ENCODE measurements around the gene USP5.

The USP5 gene

GRCh38 chr12:6851921-6852650, at the start of gene USP5:
USP5 (plus strand) TSS chr12:6852150; CDS start chr12:6852180, 30 bp downstream.
- peak; percentile 97 for DNase-seq

GRCh38 chr12:6807170-6807569, 44.8 kb upstream of the USP5 start:
- DNase-seq = no peak

DNA sequence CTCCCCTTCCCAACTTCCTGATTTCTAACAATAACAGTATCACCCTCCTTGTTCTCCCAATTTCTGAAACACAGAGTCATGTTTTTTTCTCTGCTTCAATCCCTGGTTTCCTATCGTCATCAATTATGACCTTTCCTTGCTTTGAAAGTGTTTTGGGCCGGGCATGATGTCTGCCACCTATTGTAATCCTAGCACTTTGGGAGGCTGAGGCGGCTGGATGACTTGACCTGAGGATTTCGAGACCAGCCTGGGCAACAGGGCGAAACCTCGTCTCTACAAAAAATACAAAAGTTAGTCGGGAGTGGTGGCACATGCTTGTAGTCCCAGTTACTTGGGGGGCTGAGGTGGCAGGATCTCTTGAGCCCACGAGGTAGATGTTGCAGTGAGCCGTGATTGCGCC, 42.9 kb upstream of the USP5 start:
- DNase-seq = no peak

GRCh38 chr12:6810758-6811157, 41.2 kb upstream of the USP5 start:
- DNase-seq = no peak

DNA sequence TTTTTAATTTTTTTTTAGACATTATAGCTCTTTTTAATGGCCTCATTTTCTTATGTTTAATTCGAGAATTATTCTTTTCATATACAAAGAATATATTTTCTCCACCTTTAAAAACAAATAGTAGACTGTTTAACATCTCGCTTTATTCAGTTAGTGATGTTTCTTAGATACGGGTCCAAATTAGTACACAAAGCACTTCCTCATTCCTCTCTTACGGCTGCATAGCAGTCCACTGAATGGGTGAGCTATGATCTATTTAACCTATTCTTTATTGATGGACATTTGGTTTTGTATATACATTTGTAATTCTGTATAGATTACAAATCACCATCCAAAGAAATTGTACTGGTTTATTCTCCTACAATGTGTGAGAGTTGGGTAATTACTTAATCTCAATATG, 38.6 kb upstream of the USP5 start:
- DNase-seq = no peak

DNA sequence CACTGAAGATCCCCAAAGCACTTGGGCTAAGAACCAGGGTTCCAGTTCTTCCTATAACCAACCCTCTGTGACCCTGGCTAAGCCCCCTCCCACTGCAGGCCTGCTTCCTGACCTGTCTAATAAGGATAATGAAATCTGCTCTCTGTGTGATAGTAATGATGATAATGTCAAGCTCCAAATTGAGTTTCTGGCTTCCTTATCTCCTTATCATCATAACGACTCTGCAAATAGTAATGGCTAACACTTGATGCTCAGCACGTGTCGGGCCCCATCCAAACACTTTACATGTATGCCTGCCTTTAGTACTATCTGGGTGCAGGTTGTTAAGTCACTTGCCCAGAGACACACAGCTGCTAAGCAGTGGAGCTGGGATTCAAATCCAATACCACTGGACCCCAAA, 35.4 kb upstream of the USP5 start:
- DNase-seq = no peak

DNA sequence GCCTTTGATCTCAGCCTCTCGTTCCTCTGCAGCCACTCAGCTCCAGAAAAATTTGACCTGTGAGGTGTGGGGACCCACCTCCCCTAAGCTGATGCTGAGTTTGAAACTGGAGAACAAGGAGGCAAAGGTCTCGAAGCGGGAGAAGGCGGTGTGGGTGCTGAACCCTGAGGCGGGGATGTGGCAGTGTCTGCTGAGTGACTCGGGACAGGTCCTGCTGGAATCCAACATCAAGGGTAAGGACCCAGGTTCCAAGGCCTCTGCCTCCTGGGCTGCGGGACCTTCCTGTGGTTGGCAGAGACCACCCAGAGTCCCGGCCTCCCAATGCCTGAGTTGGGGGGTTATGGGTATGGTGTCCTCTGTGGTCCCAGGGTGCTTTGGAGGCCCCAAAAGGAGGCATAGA, 34.9 kb upstream of the USP5 start:
- no peak for DNase-seq

GRCh38 chr12:6817662-6818157, 34.2 kb upstream of the USP5 start:
- DNase-seq = no peak

DNA sequence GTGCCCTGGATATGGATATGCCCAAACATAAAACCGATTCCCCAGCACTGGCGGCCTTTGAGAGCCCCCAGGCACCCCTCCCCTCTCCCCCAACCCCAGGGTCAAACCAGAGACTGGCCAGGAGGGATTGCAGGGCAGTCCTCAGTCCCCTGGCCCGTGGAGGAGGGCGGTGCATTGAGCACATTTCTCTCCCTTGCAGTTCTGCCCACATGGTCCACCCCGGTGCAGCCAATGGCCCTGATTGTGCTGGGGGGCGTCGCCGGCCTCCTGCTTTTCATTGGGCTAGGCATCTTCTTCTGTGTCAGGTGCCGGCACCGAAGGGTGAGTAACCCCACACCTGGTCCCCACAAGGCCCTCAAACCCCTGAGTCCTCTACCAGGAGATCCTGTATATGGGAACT, 33.7 kb upstream of the USP5 start:
- DNase-seq = no peak

GRCh38 chr12:6818645-6819044, 33.3 kb upstream of the USP5 start:
- no peak for DNase-seq

GRCh38 chr12:6819106-6820030, 32.6 kb upstream of the USP5 start:
- no peak for DNase-seq

- DNase-seq = no peak
These were observed 31.8 kb upstream of the USP5 start for GRCh38 chr12:6820166-6820565.

- DNase-seq = no peak
These were observed 30.1 kb upstream of the USP5 start, which contains the start of gene GPR162 for GRCh38 chr12:6821591-6822425. GPR162 (plus strand) TSS chr12:6821821; CDS start chr12:6823899, 2,078 bp downstream.

DNA sequence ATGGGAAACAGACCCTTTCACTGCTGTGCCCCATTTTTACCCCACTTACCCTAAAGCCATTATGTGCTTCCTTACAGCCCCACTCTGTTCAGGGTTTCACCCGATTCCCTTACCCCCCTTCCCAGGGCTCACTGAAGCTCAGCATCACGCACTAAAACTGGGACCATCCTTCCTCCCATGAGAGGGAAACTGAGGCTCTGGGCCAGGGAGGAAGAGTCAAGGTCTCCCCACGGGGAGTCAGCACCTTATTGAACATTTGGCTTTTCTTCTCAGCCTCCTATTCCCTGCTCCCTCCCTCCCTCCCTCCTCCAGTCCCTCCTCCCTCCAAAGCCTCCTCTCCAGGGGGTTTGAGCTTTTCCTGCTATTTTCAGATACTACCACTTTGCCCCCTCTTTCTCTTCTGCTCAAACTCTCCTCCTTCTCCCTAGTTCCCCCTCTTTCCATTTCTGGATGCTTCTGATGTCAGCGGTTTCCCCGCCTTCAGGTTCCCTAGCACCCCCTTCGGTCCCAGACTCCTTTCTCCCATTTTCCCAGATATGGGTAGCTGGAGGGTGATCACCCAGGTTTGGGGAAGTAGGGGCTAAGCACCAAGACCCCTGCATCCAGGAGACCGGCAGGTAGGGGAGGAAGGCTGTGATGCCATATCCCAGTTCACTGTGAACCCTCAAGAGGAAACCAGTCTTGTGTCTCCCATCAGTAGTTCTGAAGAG, 29.4 kb upstream of the USP5 start:
- no peak for DNase-seq

DNA sequence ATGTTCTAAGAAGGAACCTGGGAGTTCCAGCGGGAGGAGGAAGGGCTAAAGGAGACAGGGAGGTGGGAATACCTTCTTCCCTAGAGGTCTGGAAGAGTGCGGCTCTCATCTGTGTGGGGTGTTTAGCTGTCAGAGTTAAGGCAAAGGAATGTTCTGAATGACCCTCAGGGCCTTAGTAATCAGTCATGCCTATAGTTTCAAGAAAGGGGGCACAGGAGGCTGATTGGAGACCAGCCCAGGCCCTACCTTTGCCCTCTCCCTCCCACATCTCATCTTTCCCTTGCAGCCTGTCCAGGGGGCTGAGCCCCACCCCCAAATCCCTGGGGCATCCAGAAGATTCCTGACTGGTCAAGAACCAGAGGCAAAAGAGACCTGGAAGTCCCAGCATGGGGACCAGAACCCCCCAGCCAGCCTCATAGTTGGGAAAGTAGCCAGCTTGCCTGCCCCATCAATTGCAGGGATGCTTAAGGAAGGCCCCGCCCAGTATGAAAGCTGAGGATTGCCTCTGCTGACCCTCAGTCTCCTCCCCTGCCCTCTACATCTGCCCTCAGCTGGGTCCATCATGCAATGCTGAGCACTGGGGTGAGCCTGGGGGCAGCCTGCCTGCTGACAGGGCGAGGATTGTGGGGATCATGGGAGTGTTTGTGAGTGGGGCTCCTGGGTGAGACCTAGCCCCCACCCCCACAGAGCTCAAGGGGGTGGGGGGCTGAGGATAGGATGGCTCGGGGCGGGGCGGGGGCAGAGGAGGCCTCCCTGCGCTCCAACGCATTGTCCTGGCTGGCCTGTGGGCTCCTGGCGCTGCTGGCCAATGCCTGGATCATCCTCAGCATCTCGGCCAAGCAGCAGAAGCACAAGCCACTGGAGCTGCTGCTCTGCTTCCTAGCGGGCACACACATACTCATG, 28.5 kb upstream of the USP5 start:
- no peak for DNase-seq

DNA sequence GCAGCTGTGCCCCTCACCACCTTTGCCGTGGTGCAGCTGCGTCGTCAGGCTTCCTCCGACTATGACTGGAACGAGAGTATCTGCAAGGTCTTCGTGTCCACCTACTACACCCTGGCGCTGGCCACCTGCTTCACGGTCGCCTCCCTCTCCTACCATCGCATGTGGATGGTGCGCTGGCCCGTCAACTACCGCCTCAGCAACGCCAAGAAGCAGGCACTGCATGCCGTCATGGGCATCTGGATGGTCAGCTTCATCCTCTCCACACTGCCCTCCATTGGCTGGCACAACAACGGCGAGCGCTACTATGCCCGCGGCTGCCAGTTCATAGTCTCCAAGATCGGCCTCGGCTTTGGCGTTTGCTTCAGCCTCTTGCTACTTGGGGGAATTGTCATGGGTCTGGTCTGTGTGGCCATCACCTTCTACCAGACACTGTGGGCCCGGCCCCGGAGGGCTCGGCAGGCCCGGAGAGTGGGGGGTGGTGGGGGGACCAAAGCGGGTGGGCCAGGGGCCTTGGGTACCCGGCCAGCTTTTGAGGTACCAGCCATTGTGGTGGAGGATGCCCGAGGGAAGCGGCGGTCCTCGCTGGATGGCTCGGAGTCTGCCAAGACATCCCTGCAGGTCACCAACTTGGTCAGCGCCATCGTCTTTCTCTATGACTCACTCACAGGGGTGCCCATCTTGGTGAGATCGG, 27.7 kb upstream of the USP5 start:
- DNase-seq = no peak

DNA sequence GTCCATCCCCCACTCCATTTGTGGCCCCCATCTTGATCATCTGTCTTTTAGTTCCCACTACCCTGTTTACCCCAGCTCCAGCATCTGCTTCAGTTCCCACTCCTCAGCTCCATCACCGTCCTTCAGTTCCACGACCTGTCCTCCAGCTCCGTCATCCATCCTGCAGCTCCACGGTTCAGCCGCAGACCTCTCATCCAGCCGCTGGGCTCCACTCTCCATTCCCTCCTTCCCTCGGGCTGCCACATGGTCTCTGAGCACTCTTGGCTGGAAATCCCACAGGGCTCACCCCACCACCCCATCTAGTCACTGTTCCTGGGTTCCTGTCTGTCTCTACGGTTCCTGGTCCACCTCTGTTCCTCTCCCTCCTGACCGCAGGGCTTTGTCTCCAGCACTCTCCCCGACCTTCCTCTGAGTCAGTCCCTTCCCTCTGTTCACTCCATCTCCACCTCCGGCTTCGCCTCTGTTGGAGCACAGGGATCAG, 27.0 kb upstream of the USP5 start:
- no peak for DNase-seq

DNA sequence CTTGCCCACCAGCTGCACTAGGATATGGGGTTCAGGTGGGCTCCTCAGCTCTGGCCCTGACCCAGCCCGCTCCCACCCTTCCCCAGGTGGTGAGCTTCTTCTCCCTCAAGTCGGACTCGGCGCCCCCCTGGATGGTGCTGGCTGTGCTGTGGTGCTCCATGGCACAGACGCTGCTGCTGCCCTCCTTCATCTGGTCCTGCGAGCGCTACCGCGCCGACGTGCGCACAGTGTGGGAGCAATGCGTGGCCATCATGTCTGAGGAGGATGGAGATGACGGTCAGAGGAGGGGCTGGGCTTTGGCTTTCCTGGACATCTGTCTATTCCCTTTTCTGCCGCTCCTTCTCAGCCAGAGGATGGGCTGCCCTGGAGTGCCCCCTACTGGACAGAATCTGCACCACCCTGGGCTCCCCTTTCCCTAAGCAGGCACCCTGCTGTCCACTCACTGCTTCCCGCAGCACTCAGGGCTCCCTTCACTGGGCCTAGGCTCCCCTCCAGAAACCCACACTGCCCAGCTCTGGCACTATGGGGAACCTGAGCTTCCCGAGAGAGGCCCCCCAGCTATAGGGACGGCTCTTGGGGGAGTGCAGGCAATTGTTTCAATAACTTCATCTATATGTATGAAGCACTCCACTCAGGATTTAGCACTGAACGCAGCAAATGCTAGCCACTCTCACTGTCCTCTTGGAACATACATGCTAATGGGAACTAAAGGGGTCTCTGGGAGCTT, 26.4 kb upstream of the USP5 start:
- DNase-seq = peak; percentile 67

- no peak for DNase-seq
These were observed 25.7 kb upstream of the USP5 start for GRCh38 chr12:6826125-6826733.
